GM21529 (cell line): Measurements from ENCODE around the gene FBXL17.

ENCODE experiments used
- ATAC-seq: cut with Tn5 transposase; IDR thresholded peaks from one replicate; pipeline ENCODE4 v1.9.1; 2021; ENCODE audit not compliant: unreplicated experiment

The FBXL17 gene

GRCh38 chr5:107874795-107875194 lies 507.1 kb downstream of the FBXL17 start:
- no peak for ATAC-seq

- no peak for ATAC-seq
Observed at GRCh38 chr5:107873877-107874276, 508.0 kb downstream of the FBXL17 start.

DNA sequence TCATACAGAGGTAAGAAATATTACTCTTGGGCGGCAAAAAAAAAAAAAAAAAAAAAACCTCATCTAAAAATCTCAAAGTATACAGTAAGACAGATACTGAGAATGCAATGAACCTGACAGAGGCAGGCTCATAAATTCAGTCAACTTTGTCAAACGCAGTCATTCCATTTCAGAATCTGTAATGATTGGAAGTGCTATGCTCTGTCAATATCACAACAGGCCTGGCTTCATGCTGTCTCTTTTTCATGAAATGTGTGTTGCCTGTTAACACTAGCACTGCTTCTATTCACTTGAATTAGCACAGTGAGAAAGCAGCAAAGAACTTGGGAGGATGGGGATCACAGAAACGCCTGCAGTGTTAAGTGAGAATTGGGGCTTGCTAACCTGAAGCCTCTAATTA lies 510.9 kb downstream of the FBXL17 start:
- ATAC-seq = no peak

DNA sequence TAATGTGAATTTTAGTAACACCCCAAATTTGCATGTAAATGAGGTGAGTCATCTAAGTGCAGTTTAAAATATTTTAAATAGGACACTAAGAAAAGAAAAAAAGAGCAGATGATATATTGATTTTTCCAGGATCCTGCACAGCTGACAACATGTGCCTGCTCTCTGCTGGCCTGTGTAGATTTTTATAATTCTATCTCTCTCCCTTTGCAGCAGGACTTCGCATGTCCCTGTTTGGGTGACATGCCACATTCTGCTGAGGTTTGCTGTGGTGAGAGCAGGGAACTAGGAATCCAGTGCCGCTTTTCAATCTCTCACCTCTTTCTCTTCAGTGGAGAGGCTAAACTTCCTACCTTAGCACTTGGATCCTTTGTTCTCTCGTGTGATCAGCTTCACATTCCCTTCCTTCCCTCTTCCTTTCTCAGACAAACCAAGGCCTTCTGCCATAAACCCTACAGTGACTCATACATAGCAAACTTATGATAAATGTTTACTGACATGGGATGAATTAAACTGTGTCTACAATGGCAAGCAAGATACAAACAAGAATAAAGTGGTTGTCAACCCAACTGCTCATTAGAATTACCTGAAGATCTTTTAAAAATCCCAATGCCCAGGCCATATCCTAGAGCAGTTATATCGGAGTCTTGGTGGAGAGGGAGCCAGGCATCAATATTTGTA lies 512.3 kb downstream of the FBXL17 start:
- no peak for ATAC-seq

- no peak for ATAC-seq
Observed at GRCh38 chr5:107868650-107869409, 513.1 kb downstream of the FBXL17 start.

- ATAC-seq = no peak
Observed at GRCh38 chr5:107867266-107867665, 514.6 kb downstream of the FBXL17 start.

DNA sequence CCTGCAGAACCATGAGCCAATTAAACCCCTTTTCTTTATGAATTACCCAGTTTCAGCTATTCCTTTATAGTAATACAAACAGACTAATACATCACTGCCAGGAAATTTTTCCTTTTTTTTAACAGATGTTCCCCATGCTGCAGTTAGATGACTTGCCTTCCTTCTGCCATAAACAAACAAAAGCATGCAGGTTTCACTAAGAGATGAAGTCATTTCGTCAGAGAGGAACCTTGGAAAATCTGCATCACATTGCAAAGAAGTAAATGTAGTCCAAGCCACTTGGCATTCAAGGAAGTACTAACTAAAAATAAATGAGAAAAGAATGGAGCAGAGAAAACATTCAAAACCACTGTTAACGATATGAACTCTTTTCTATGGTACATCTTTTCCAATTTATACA lies 517.1 kb downstream of the FBXL17 start:
- ATAC-seq = no peak

DNA sequence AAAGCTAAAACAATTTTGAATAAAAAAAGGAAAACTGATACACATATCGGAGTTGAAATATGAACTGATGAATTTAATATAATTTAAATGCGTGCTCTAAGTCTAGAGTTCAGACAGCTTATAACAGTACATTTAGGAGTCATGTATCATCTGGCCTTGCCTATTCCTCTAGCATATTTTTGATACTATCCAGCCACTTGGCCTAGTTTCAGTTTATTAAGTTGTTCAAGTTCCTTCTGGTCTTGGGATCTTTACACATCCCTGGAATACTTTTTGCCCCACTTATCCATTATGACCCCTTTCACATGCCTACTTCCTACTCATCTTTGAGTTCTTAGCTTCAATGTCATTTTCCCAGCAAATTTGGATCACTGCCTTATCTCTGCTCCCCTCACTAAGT lies 518.8 kb downstream of the FBXL17 start:
- ATAC-seq = no peak

DNA sequence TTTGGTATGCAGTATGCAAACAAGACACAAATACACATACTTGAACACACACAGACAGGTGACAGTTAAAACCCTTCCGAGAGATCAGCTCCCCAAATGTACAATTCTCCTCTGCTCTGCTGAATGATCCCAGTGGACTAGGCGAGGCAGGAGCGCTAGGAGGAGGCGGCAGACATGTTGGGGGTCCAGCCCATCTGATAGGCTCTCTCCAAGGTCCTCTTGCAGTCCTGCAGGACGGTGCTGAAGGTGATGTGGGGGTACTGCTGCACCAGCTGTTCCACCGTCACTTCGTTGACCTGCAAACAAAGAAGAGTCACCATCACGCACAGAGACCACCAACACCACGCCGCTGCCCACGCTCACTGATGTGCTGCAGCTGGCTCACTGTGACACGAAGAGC lies 520.3 kb downstream of the FBXL17 start:
- ATAC-seq = no peak

DNA sequence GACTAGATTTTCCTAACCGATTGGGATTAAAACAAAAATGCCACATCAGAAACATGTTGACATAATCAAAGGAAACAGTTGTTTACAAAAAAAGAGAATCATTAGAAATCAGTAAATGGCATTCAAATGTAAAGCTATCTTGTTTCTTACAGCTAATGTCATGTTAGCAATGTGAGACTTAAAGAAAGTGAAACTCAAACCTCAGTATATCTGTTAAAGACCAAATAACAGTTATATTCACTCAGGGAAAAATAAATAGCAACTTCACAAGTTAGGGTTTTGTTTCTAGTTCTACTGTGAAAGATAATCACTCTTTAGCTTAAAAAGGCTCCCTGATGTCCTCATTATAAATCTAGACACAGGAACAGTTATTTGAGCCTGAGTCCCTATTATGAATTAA lies 521.9 kb downstream of the FBXL17 start:
- ATAC-seq = no peak

DNA sequence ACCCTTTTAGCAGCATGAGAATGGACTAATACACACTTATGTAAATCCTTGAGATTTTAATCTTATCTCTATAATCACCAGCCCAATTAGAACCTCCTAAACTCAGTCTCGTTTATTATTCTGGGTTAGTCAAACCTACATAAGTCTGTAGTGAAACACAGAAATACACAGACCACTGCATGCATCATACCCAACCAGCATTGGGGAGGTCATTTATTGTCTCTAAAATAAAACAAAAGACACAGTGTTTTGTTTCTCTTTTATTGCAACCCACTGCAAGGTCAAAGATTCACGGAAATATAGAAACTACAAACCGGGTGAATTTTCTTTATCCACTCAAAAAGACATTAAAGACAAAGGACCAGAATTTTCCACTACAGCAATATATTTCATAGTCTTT lies 523.1 kb downstream of the FBXL17 start:
- no peak for ATAC-seq

GRCh38 chr5:107858324-107858723 lies 523.6 kb downstream of the FBXL17 start:
- ATAC-seq = no peak

GRCh38 chr5:107857785-107858184 lies 524.1 kb downstream of the FBXL17 start:
- no peak for ATAC-seq

GRCh38 chr5:107855171-107855570 lies 526.7 kb downstream of the FBXL17 start:
- no peak for ATAC-seq

DNA sequence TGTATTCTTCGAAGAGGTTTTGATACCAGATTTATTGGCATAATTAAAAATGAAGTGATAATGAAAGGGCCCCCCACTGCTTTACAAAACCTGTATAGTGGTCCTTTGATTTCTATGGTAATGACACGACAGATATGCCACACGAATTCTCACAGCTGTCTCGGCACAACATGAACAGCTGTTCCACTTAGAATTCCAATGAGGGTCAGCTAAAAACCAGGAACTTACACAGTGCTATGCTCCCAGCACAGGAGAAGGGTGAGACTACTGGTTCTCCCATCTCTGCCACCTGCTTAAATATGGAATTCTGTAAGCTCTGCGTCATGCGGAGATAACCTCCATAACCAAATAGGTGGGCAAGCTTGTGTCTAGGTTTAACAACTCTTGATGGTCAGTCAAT lies 528.2 kb downstream of the FBXL17 start:
- no peak for ATAC-seq

DNA sequence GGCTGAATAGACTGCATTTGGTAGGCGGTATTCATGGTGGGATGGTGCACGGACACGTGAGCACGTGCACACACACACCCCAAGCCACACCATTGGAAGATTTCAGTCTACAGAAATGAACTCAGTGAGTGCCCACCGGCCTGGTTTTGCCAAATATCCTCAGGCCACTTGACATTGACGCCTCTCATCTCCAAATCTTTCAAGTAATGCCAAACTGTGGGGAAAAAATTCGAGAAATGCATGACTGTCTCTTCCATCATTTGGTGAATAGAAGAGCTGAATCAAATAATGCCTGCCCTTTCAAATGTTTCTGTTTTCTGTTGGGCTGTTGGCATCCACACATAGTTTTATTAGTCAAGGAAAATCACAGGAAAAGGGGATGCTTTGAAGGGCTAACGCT lies 528.9 kb downstream of the FBXL17 start:
- ATAC-seq = no peak

DNA sequence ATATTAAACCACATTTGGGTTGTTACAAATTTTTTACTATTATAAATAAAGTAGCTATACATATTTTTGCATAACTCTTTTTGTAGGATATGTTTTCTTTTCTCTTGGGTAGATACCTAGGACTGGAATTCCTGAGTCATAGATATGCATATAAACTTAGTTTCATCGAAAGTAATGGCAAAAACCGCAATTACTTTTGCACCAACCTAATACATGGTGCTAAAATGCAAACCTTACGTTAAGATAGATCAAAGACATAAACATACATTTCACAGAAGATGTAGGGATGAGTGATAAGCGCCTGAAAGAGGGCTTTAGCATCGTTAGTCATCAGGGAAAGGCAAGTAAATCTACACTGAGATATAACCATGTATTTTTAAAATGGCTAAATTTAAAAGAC lies 532.8 kb downstream of the FBXL17 start:
- ATAC-seq = no peak

DNA sequence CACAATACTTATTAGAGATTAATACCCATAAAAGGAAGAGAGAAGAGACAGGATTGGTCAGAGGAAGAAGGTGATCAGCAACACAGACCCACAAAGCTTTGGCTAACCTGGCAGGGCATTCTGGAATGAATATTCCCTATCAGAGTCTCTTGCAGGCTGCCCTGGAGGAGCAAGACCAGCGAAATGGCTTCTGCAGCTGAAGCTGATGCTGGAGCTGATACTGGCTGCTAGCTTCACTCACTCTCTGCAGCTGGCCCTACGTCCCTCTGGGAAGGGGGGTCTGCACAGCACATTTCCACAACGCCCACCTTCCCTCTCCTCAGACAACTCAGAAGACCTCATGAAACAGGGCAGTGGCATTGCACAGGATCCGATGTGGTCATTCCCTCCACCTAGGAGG lies 541.3 kb downstream of the FBXL17 start:
- no peak for ATAC-seq

GRCh38 chr5:107840161-107840560 lies 541.7 kb downstream of the FBXL17 start:
- no peak for ATAC-seq

GRCh38 chr5:107835096-107835495 lies 546.8 kb downstream of the FBXL17 start:
- no peak for ATAC-seq

DNA sequence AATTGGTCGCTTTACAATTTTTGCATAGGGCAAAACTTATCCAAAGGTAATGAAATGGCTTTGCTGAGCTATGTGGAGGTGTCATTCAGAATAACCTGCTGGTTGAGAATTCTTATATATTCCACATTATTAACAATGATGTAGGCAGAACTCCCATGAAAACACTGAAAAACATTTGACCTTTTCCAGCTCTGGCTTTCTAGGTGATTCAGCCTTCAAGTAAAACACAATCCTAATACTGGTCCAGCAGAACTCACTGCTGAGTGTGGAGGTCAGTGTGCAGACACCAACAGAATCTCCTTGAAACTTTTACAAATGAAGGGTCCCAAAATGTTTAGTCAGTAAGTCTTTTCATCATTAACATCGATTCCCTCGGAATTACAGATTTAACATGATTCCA lies 549.2 kb downstream of the FBXL17 start:
- no peak for ATAC-seq

DNA sequence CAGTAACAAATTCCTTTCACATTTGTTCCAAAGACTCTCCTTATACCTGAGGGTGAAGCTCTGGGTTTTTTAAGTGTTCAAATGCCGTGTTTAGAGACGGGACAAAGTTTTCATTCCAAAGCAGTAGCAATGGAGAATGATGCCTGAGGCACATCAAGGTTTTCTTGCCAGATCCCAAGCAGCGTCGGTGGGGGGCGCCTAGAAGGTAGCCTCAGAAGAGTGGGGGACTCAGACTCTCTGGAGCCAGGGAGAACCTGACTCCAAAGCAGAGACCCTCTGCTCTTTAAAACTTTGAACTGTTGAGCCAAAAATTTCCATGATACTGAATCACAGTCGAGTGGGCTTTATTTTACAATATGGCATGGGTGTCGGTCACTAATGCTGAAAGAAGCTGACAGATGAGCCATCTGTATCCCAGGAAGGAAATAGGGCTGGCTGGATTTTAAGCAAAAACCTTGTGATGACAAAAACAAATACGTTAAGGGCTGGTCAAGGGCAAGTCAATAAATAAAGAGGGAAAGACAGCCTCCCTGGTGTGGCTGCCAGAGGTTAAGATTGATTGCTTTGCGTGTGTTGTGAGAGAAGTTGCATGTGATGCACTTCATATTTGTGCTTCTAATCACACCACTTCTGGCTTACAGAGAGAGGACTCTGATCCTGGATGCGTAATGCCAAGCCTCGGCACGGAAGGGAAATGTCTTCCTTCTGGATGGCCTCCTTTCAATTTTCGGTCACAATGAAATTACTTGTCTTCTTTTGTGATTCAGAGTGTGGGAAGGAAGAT lies 550.1 kb downstream of the FBXL17 start:
- ATAC-seq = no peak
